GM13976 (cell line): ENCODE data around the gene WDR45B.
"Not testable (repeated sequence)": the region's sequence is repeated elsewhere in the genome, so short reads cannot be mapped to it uniquely, and the experiment has no call there.

Experiments
- DNase-seq: peaks from one replicate; pipeline ENCODE4 v3.0.0; 2012; ENCODE audit warnings: low spot score
- CTCF ChIP-seq: IDR thresholded peaks from 2 replicates; pipeline ENCODE4 v1.5.1; 2012; ENCODE audit warnings: borderline replicate concordance, mild to moderate bottlenecking; ENCODE audit not compliant: insufficient read depth; ENCODE audit errors: extremely low read depth, missing control alignments, control extremely low read depth
- in situ Hi-C: fragments of 300-500 bp; cut with MboI; formaldehyde crosslinking; loops from one replicate; pipeline ENCODE4 v1.12.0; 2022; ENCODE audit warnings: low sequenced_read_pairs, mixed read lengths, inconsistent platforms; ENCODE audit not compliant: unreplicated experiment

Gene WDR45B

GRCh38 chr17:82658796-82659452, 10.7 kb upstream of the WDR45B start:
- no peak for TF ChIP-seq CTCF
- in situ Hi-C loops, result loop anchor here (25.0 kb wide), 1 partner anchor 103 kb away; the partner anchor contains the start of gene TBCD
- DNase-seq, result no peak

GRCh38 chr17:82658331-82658730, 10.1 kb upstream of the WDR45B start:
- in situ Hi-C loops, result loop anchor here (25.0 kb wide), 1 partner anchor 104 kb away; the partner anchor contains the start of gene TBCD
- no peak for DNase-seq
- no peak for TF ChIP-seq CTCF

GRCh38 chr17:82657926-82658325, 9.7 kb upstream of the WDR45B start:
- in situ Hi-C loops, result loop anchor here (25.0 kb wide), 1 partner anchor 104 kb away; the partner anchor contains the start of gene TBCD
- TF ChIP-seq CTCF, result no peak
- no peak for DNase-seq

GRCh38 chr17:82656266-82656665, 8.0 kb upstream of the WDR45B start:
- no peak for TF ChIP-seq CTCF
- no peak for DNase-seq
- in situ Hi-C loops, result loop anchor here (25.0 kb wide), 1 partner anchor 106 kb away; the partner anchor contains the start of gene TBCD

GRCh38 chr17:82655523-82655922, 7.3 kb upstream of the WDR45B start:
- in situ Hi-C loops, result loop anchor here (25.0 kb wide), 1 partner anchor 107 kb away; the partner anchor contains the start of gene TBCD
- no peak for TF ChIP-seq CTCF
- no peak for DNase-seq

- in situ Hi-C loops, result loop anchor here (25.0 kb wide), 1 partner anchor 107 kb away; the partner anchor contains the start of gene TBCD
- no peak for TF ChIP-seq CTCF
- DNase-seq, result no peak
Observed at GRCh38 chr17:82655038-82655479, 6.8 kb upstream of the WDR45B start.

- in situ Hi-C loops, result loop anchor here (25.0 kb wide), 1 partner anchor 108 kb away; the partner anchor contains the start of gene TBCD
- DNase-seq, result not testable (repeated sequence)
Observed at GRCh38 chr17:82654611-82655010, 6.4 kb upstream of the WDR45B start.
